Left ventricle myocardium superior (tissue), 1 donor: ENCODE results near the gene FRMD1. TPM values are rescaled to one million over a fixed set of nuclear protein-coding genes. Genes with fewer than 3 reads are reported as not detected.
A peak's percentile ranks its signal among the peaks of the same experiment; 100 is the strongest.

ENCODE experiments used
- ATAC-seq: fragments of 200-7000 bp; cut with Tn5 transposase; one replicate; pipeline ENCODE4 v1.9.1; 2020; ENCODE audit warnings: mild to moderate bottlenecking, moderate library complexity
- DNase-seq: peaks from one replicate; pipeline ENCODE4 v3.0.0-alpha.2; 2020
- intact Hi-C: fragments of 100-400 bp; cut with micrococcal nuclease; formaldehyde crosslinking; loops from one replicate; pipeline ENCODE4 v1.11.0; 2022
- total RNA-seq: library from RNA; stranded (reverse); fragmentation: NEBNext Ultra II Directional; extraction: Animal tissue kit (Norgen Biotek cat#: 25700); gene quantifications from one replicate; pipeline ENCODE4 v1.2.1, GENCODE V29; 2021
- donor health status: DM: no; HTN: yes; CAD: no; lungs with severe emphysema.

The FRMD1 gene
- total RNA-seq, 1 donor from 2014 or later = 0.45 TPM

DNA sequence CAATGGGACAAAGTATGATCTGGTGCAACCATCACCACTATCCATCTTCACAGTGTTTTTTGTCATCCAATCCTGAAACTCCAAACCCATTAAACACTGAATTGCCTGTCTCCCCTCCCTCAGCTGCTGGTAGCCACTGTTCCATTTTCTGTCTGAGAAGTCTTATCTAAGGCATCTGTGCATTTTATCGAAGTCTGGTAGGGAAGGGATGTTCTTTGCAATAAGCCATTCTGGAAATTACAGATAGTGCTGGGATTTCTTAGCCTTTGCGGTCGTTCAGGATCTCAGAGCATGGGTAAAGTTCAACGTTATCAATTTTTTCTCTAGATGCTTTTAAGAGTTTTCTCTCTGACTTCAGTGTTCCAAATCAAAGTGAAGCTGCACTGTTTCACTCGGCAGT is 57.4 kb downstream of the FRMD1 start:
- DNase-seq (no peak), ATAC-seq (no peak)
- intact Hi-C loops = no loop called here

DNA sequence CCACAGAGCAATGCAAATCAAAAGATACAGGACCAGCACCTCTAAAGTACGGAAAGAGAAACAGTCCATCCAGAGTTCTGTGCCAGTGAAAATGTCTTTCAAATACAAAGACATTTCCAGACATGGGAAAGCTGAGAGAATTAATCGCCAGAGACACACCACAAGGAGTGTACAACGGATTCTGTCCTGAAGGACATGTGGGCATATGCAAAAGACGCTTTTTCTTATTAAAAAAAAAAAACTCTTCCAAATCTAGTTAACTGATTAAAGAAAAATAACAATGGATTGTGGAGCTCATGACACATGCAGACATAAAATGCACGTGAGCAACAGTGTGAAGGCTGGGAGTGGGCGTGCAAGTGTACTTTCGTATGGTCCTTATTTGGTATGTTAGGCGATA is 58.8 kb downstream of the FRMD1 start:
- ATAC-seq = no peak
- intact Hi-C loops = no loop called here
- DNase-seq = no peak

DNA sequence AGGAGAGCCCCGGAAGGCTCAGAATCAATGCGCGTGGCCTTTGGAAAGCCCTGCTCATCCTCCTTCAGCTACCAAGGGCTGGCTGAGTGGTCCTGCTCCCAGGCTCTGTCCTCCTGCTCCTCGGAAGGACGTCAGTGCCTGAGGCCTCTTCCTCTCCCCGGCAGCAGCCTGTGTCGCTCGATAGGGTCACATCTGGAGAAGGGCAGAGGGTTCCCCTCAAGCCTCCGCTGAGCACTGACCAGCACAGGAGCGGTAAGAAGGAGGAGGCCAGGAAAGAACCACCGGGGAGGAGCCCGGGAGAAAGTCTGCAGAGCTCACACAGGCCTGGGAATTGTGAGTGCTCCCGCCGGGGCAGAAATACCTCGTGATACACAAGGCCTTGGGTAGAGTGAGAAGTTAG is 60.3 kb downstream of the FRMD1 start:
- no peak for DNase-seq
- no peak for ATAC-seq
- intact Hi-C loops = no loop called here

DNA sequence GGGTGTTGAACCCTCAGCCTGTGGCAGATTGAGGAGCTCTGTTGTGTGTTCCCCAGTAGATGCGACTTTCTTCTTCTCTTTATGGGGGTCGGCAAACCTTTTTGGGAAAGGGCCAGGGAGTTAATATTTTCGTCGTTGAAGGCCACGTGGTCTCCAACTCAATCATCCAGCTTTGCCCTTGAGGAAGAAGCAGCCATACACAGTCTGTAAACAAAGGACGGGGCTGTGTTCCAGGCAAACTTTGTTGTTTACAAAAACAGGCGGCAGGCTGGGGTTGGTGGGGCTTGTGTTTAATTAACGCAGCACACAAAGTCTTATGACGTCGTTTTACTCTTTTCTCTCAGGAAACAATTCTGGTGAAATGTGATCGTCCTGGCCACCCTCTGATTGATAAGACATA is 61.4 kb downstream of the FRMD1 start:
- ATAC-seq (no peak), DNase-seq (no peak)
- intact Hi-C loops = no loop called here

DNA sequence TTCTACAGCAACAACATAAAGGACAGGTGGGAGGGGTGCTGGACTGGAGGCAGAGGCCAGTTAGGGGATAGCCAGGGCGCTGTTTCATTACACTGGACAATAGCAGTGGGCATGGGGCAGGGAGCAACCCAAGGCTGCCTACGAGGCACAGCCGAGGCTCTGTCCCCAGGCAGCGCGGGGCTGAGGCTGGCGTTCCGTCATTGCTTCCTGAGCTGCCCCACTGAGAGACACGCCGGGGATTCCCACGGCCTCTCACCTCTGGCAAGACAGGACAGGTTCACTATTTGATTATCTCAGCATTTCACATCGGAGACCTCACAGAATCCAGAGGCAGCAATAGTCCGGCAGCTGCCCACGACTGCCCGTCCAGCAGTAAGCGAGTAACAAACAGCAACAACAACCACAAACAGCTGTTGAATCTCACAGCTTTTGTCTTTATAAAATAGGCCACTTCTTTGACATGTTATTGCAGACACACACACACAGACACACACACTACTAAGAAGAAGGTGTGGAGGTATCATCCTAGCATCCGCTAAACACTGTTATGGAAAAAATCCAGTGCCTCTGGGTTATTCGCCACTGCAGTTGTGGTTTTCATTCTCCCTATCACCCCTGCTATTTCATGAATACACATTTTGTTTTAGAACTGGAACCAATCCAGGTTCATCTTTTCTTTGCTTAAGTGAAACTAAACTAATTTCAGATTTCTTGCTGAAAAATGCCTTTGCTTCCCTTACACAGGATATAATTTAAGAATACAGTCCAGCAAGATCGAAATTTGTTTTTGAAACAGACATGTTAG is 62.1 kb downstream of the FRMD1 start:
- intact Hi-C loops = no loop called here
- DNase-seq = no peak
- no peak for ATAC-seq

DNA sequence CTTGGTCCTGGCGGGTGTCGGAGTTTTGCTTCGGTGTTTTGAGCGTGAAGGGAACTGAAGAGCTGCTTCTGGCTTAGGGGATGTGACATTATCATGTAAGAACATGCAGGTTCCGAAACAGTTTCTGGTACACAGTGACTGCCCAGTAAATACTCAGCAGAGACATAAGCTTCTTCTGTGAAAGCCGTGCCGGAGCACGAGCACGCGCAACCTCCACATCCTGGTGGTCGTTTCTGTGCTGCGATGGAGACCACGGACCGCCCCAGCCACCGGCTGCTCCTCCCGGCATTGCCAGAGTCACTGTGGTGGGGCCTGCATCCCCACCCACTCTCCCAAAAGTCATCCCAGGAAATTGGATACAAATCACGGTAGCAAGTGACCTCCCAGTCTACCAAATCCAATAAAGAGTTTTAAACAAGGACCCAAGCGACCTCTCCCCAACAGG is 62.8 kb downstream of the FRMD1 start:
- DNase-seq = no peak
- ATAC-seq = no peak
- intact Hi-C loops = no loop called here

DNA sequence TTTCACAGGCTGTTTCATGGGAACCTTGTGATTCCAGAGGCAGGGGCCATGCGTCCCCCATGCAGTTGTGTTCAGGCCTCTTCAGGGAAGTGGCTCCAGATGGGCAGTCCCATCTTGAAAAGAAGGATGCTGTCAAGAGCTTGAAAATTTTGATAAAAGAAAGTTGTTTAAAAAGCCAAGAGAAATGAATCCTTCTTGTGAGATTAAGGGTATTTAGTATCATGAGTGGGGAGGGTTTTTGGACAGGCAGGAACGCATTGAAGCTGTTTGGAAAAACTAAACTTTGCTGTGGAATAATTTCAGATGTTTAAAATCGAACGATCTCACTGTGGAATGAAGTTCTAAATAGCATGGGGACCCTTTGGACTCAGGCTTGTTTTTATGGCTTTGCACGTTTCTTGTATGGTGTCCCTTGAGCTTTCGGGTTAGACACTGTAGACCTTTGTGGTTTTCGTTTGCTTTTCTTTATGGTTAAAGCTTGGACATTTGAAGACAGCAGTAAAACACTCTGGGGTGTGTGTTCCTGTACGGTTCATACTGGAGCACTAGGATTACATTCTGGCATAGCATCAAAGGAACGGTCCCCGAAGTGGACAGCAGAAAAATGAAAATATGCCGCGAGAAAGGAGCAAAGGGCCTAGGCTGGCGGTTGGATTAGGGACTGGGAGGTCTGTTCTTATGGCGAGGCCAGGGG is 63.4 kb downstream of the FRMD1 start:
- DNase-seq (no peak), ATAC-seq (no peak)
- intact Hi-C loops = no loop called here

DNA sequence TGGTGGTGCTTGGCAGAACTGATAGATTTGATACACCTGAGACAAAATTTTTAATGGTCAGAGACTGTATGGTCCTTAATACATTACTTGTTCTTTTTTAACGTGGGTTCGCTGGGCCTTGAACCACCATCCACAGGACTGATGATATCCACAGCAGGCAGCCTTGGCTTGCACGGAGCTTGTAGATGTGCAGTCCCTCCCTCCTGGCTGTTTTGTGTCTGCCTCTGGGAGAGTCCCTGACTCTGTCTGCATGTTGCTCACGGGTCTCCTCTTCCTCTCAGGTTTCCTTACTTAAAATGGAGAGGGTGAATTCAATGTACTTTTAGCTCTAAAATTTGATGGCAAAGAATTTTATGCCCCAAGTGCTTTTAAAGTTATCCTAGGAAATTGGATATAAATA is 64.0 kb downstream of the FRMD1 start:
- no peak for ATAC-seq
- DNase-seq = no peak
- intact Hi-C loops = no loop called here

DNA sequence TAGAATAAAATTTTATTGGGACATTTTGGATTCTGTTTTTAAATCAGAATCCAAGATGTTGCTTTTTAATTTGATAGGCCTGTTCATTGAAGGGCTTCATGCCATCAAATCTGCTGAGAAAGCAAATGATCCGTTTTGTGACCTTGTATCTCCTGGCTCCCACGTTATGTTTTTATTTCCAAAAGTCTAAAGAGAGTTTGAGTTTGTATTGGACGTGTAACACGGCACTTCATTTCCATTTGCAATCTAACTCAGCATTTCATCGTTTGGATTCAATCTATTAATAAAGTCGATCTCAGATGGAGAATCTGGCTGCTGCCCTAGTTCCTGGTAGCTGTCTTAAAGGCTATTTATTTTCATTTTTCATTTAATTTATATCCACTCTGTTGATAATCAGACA is 64.6 kb downstream of the FRMD1 start:
- DNase-seq (no peak), ATAC-seq (no peak)
- intact Hi-C loops = no loop called here

DNA sequence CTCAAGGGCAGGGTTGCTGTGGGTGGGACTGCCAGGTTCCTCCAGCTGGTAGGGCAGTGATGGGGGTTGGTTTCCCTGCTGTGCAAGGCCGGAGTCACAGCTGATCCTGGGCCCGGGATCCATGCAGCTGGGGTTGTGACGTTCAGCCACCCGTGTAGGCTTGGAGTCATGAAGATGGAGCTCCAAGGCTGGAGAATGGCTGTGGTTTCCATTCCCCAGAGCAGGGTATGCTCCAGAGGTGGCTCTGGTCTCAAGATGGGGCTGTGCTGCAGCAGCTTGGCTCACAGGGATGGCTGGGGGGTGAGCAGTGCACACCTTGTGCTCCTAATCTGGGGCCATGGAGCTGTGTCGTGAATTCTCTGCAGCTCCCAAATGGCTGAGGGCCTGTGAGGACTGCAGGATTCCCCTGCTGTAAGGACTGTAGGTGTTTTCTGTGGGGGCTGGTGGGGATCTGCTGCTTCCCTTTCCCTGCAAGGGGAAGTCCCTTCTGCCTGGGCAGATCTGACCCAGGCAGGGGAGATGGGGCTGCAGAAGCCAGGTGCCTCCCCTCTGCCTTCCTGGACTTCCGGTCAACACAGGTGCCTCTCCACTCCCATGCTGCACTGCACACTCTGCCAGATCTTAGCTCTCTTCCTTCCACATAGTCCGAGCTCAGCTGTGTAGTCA is 65.6 kb downstream of the FRMD1 start:
- intact Hi-C loops = no loop called here
- DNase-seq (no peak), ATAC-seq (no peak)

DNA sequence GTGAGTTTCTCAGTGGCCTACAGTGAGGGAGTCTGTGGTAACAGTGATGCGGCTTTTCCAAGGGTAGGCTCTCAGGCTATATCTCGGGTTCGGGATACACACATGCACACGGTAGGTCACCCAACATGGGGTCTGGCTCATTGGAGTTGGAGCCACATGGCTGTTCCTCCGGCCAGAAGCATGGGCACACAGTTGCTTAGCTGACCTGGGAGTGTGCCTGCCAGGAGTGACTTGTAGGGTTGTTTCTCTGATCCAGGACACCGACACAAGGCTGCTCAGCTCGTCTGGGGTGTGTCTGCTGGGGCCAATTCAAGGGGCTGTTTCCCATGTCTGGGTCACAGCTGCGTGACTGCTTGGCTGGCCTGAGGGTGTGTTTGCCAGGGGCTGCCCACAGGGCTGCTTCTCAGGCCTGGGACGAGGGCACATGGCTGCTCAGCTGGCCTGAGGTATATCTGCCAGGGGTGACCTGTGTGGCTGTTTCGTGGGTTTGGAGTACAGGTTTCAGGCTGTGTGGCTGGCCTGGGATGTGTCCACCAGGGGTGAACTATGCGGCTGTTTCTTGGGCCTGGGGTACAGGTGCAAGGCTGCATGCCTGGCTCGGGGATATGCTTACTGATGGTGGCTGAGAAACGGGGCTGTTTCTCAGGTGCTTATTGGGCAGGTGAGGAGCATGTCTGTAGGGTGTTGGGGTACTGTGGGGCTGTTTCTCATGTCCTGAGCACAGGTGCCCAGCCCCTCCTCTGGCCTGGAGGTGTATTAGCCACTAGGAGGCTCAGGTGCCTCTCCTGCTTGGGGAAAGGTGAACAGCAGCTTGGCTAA is 66.4 kb downstream of the FRMD1 start:
- ATAC-seq = no peak
- DNase-seq = no peak
- intact Hi-C loops = no loop called here

DNA sequence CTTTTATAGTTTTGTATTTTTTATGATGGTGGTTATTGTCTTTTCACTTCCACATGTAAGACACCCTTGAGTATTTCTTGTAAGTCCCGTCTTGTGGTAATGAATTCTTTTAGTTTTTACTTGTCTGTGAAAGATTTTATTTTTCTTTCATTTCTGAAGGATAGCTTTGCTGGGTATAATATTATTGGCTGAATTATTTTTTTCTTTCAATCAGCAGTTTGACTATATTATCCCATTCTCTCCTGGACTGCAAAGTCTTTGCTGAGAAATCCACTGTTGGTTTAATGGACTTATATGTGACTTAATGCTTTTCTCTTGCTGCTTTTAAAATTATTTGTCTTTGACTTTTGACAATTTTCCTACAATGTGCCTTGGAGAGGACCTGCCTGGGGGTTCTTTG is 67.7 kb downstream of the FRMD1 start:
- ATAC-seq (no peak), DNase-seq (no peak)
- intact Hi-C loops = no loop called here

DNA sequence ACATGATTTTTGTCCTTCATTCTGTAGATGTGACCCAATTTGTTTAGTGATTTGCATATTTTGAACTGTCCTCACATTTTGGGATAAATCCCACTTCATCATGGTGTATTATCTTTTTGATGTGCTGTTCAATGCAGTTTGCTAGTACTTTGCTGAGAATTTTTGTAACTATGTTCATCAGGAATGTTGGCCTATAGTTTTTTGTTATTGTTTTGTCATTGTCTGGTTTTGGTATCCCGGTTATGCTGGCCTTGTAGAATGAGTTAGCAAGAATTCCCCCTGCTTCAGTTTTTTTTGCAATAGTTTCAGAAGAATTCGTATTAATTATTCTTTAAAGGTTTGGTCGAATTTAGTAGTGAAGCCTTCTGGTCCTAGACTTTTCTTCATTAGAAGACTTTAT is 69.7 kb downstream of the FRMD1 start:
- intact Hi-C loops = no loop called here
- ATAC-seq = no peak
- DNase-seq = no peak

DNA sequence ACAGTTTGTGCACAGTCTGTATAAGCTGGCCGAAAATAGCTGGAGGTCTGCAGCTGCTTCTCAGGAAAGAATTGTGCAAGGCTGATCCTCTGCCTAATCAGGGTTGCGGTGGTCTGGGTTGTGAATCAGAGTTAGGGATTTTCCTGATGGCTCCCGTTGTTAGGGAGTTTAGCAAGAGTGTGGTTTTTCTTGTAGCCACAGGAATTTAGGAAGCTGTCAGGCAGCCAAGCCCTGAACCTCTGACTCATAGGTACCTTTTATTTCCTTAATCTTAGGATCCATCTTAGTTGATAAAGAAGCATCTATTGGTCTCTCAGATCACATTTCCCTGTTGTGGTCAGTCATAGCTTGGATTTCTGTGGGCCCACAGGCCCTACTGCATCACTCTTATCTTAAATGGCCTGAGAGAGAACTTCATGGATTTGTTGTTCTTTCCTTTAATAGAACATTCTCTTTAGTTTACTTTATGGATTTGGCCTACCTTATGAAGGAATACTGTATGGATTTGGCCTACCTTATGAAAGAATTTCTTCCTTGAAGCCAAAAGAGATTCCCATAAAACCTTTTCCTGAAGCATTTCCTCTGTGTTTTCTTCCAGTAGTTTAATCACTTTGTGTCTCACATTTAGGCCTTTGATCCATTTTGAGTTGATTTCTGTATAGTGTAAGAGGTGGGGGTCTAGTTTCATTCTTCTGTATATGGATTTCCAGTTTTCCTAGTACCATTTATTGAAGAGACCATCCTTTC is 71.2 kb downstream of the FRMD1 start:
- ATAC-seq (peak; percentile 26), DNase-seq (no peak)
- intact Hi-C loops = no loop called here

DNA sequence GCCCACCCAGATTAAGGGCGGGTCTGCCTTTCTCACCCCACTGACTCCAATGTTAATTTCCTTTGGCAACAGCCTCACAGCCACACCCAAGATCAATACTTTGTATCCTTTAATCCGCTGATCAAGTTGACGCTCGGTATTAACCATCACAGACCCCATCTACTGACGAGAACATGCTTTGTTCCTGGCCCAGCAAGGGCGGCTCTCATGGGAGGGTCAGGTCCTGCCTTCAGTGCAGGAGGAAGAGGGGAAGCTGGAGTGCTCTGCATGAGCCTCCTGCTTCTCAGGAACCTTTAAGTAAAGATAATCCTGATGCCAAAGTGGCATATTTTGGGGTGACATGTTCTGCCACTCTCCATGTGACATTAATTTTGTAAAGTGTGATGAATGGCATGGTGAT is 73.2 kb downstream of the FRMD1 start:
- DNase-seq (no peak), ATAC-seq (no peak)
- intact Hi-C loops = no loop called here

DNA sequence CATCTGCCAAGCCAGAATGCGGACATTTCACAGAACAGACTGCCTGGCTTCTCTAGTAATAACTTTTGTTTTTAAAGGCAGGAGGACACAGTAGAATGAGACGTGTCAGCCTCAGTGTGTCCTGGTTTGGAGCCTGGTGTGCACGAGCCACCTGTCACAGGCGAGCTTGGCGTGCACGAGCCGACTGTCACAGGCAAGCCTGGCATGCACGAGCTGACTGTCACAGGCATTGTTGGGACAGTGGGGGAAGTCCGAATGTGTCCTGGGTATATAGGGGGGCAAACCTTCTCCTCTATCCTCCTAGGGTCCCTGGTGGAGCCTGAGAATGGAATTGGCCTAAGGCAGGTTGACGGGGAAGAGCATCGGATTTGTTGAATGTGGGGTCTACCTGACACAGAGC is 74.1 kb downstream of the FRMD1 start:
- no peak for DNase-seq
- ATAC-seq = no peak
- intact Hi-C loops = no loop called here

DNA sequence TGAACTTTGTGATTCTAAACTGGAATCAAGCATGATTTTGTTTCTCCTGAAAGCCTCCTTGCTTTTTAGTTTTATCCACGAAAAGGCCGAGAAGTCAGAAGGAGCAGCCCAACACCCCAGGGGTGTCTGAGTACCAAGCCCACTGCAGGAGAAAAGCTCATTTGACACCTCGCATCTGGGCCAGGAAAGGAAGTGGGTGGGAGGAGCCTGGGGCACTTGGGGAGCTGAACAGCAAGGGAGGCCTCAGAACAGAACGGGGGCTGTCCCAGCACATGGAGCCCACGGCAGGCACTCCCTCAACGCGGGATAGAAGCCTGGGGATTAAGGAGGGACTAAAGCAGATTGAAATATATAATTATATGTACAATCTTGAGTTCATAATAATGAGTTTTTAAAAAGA is 75.0 kb downstream of the FRMD1 start:
- ATAC-seq (no peak), DNase-seq (no peak)
- intact Hi-C loops = no loop called here
